HG03558 (cell line): Measurements from ENCODE around the gene NLRP7.
"Not testable (repeated sequence)": the region's sequence is repeated elsewhere in the genome, so short reads cannot be mapped to it uniquely, and the experiment has no call there.

ENCODE experiments used
- ATAC-seq: cut with Tn5 transposase; IDR thresholded peaks from one replicate; pipeline ENCODE4 v1.9.1; 2021; ENCODE audit warnings: moderate number of reproducible peaks; ENCODE audit not compliant: unreplicated experiment; ENCODE audit errors: extremely low read depth

Gene NLRP7

DNA sequence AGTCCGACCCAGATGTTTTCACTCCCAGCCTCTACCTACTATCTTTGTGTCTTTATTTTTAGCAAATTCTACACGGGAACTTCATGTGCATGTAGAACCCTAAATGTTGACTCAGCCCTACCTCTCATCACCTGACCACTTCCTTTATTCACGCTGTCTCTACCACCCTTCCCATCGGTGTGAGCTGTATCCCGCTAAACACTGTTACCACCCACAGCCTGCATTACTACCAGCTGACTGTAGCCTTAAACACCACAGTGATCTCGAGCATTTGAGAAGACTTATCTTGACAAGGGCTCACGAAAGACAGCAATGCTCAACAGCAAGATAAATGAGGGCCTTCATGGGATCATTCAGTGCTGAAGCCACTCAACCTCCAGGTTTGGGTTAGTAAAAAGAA lies 26.2 kb downstream of the NLRP7 start:
- no peak for ATAC-seq

DNA sequence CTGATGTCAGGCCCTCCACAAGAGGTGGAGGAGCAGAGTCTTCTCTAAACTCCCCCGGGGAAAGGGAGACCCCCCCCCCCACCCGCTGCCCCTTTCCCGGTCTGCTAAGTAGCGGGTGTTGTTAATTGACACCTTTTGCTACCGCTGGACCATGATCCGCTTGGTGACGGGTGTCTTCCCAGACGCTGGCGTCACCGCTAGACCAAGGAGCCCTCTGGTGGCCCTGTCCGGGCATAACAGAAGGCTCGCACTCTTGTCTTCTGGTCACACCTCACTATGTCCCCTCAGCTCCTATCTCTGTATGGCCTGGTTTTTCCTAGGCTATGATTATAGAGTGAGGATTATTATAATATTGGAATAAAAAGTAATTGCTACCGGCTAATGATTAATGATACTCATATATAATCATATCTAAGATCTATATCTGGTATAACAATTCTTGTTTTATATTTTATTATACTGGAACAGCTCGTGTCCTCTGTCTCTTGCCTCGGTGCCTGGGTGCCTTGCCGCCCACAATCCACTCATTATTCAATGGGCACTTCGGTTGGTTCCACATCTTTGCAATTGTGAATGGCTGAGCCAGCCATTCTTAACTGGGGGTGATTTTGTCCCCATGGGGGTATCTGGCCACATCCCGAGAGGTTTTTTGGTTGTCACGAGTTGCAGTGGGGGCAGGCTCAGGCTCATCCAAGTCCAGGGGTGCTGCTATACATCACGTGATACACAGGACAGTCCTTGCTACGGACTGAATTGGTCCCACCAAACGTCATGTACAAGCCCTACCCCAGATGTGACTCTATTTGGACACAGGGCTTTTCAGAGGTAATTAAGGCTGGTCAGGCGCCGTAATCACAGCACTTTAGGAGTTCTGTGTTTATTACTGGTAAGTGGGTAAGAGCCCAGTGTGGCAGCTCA lies 27.4 kb downstream of the NLRP7 start:
- ATAC-seq = not testable (repeated sequence)

DNA sequence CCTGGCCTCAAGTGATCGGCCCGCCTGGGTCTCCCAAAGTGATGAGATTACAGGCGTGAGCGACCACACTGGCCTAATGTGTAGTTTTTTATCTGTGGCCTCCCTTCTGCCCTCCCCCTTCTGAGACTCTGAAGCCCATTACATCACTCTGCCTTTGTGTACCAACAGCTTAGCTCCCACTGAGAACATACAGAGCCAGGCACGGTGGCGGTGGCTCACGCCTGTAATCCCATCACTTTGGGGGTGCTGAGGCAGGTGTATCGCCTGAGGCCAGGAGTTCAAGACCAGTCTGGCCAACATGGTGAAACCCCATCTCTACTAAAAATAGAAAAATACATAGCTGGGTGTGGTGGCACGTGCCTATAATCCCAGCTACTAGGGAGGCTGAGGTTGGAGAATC lies 28.8 kb downstream of the NLRP7 start:
- no peak for ATAC-seq

DNA sequence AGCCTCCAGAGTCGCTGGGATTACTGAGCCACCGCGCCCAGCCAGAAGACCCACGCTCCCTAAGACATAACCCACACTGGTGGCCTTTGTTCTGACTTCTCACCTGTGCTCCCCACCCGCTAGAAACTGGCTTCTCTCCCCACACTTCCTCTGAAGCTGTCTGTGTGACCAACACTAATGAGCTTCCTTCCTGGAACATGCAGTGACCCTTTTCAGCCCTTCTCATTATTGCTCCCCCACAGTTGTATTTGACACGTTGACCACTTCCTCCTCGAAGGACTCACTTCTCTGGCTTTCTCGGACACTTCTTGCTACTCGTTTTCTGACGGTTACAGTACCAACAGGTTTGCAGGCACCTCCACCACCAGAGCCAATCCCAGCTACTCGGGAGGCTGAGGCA lies 30.5 kb downstream of the NLRP7 start:
- no peak for ATAC-seq

DNA sequence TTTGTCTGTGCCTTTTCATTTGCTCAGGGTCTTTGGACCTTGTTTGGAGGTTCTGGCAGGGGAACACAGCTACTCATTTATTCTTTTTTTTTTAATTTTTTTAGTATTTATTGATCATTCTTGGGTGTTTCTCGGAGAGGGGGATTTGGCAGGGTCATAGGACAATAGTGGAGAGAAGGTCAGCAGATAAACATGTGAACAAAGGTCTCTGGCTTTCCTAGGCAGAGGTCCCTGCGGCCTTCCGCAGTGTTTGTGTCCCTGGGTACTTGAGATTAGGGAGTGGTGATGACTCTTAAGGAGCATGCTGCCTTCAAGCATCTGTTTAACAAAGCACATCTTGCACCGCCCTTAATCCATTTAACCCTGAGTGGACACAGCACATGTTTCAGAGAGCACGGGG lies 39.4 kb downstream of the NLRP7 start:
- ATAC-seq = not testable (repeated sequence)

DNA sequence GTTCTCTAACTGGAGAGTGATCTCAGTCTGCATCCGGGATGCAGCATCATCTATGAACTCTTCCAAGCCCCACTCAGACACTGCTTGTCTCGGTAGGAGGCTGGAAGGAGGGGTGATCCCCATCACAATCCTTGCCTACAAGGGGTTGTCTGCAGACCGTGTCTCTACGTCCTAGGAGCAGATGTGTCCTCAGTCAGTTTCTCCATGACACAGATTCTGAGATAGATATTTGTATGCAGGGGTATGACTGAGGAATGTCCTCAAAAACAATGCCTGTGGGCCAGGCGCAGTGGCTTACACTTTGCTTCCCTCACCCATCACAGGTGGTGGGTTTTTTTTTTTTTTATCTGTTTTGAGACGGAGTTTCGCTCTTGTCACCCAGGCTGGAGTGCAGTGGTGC lies 40.5 kb downstream of the NLRP7 start:
- no peak for ATAC-seq

DNA sequence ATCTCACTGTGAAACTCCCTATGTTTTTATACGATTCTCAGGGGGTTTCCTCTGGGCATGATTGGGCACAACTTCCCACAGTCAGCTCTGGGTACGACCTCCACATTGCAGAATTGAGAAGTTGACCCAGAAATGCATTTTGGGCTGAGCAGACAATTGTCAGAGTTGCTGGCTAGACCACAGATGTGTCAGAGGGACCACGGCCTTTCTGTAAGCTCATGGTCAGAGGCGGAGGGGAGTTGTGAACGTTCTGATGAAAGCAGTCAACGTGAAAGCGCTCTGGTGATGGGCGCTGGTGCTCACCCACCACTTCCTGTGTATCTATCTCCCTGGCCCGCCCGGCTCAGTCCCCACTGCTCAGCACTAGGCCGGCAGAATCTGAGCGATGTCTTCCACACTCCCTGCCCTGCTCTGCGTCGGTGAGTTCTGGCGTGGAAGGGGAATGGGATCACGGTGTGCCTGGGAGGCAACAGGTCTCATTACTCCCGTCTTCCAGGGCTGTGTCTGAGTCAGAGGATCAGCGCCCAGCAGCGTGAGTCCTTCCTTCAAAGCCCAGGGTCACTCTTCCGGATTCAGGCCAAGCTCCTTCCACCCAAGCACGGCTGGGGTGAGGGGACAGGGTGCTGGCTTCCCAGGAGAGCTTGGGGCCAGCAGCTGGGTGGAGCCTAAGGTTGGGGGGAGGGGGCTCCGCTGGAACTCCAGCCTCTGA lies 41.4 kb downstream of the NLRP7 start, which contains the start of gene NCR1:
NCR1 (plus strand) TSS at position 346 of the 709 bp plus-strand sequence; CDS start at position 386, 40 bp downstream.
- no peak for ATAC-seq

DNA sequence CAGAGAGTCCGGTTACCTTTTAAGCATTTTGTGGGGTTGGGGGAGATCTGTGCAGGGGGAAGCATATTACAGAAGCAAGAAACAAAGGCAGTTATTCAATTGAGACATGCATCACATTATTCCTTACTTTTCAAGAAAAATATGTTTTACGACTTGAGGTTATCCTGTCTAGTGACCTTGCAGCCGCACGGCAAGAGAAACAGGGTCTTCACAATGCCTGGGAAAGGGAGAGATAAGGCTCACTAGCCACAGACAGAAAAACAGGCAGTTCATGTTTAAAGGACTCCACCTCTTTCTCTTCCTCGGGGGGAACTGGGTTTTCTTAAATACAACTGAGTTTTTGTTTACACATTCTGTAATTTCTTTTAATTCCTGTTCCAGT lies 41.9 kb downstream of the NLRP7 start:
- ATAC-seq = no peak

DNA sequence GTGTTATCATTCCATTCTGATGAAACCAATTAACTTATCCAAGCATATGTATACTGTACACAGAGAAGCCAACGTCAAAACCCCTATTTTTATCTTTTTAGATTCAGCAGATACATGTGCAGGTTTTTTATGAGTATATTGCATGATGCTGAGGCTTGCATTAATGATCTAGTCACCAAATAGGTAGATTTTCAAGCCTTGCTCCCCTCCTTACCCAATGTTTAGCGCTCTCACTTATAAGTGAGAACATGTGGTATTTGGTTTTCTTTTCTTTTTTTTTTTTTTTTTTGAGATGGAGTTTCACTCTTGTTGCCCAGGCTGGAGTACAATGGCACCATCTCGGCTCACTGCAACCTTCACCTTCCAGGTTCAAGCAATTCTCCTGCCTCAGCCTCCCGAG lies 43.1 kb downstream of the NLRP7 start:
- not testable (repeated sequence) for ATAC-seq

DNA sequence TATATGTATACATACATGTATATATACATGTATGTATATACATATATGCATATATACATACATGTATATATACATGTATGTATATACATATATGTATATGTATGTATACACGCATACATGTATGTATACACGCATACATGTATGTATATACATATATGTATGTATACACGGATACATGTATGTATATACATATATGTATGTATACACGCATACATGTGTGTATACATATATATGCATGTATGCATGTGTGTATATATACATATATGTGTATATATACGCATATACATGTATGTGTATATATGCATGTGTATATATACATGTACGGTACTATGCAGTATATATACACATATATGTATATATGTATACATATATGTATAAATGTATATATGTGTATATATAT lies 44.0 kb downstream of the NLRP7 start:
- ATAC-seq = no peak

DNA sequence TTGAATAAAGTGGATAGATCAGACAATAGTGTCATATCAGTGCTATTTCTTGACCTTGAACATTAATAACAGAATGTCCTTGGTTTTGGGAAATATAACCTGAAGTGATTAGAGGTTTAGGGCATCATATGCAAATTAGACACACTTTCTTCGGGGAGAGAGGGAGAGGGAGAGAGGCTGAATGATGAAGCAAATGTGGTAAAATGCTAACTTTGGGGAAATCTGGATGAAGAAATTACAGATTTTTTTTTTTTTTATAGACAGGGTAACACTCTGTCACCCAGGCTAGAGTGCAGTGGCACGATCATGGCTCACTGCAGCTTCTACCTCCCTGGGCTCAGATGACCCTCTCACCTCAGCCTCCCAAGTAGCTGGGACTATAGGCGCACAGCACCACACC lies 45.3 kb downstream of the NLRP7 start:
- no peak for ATAC-seq

DNA sequence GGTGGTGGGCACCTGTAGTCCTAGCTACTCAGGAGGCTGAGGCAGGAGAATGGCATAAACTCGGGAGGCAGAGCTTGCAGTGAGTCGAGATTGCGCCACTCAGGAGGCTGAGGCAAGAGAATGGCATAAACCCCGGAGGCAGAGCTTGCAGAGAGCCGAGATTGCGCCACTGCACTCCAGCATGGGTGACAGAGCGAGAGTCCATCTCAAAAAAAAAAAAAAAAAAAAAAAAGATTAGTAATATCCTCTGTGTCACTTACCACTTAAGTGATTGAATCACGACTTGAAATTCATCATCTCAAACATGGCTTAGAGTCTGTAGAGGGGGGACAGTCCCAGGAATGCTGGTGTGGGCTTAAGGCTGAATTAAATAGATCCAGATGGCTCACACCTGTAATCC lies 46.2 kb downstream of the NLRP7 start:
- ATAC-seq = not testable (repeated sequence)

DNA sequence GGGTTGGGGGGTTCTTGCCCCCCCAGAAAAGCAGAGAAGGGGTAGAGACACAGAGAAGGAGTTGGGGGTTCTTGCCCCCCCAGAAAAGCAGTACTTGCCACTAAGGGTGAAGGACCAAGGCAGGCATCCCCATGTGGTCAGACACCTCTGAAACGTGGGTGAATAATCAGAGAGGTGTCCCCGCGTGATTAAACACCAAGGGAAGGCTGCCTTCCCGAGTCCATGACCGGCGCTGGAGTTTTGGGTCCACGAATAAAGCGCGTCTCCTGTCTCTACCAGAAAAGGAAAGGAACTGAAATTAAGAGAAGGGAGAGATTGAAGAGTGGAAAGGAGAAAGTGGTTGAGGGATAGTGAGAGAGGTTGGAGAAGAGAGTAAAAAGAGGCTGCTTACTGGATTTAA lies 47.7 kb downstream of the NLRP7 start:
- not testable (repeated sequence) for ATAC-seq

DNA sequence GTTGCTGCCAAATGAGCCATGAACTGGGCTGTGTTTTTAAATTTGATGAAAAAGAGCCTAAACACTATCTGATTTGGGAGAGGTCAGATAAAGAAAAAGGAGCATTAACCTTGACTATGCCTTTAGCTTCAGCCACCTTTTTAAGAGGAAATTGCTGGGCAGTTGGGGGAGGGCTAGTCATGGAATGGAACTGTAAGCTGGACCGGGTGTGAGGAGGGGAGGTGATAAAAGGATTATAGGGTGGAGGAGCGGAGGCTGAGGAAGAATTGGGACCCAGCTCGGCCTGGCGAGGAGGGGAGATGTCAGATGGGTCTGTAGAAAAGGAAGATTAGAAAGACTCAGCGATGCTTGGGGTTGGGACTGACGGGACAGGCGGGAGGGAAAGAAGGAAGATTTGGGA lies 48.6 kb downstream of the NLRP7 start:
- ATAC-seq = not testable (repeated sequence)

DNA sequence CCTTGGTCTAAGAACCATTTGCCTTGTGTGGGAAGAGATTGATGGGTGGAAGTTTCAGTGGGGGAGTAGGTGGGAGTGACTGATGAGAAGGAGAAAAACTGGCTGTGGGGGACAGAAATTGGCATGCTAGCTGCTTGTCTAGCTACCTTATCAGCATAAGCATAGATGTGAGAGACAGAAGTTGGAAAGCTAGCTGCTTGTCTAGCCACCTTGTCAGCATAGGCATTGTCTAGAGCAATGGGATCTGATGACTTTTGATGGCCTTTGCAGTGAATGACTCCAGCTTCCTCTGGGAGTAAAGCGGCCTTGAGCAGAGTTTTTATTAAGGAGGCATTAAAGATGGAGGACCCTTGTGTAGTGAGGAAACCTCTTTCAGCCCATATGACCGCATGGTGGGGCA lies 51.3 kb downstream of the NLRP7 start:
- ATAC-seq = no peak

DNA sequence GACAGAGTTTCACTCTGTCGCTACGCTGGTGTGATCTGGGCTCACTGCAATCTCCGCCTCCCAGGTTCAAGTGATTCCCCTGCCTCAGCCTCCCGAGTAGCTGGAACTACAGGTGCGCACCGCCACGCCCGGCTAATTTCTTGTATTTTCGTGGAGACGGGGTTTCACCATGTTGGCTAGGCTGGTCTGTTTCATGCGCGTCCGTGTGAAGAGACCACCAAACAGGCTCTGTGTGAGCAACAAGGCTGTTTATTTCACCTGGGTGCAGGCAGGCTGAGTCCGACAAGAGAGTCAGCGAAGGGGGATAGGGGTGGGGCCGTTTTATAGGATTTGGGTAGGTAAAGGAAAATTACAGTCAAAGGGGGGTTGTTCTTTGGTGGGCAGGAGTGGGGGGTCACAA lies 53.2 kb downstream of the NLRP7 start:
- not testable (repeated sequence) for ATAC-seq

DNA sequence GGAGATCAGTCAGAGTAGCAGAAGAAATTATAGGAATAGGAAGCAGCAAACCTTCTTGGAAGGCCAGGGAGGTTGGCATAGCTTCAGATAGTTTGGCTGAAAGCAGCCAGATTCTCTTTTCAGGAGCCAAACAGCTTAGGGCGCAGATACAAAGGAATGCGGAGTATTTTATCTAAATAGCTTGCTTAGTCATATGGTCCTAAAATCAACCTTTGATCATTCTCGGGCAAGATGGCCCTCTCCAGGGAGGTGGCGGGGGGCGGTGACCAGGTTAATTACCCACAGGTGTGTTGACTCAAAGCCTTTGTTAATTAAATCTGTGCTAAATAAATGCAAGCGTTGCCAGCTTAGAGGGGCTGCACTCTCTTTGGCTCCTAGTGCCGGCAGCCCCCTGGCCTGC lies 53.9 kb downstream of the NLRP7 start:
- no peak for ATAC-seq

DNA sequence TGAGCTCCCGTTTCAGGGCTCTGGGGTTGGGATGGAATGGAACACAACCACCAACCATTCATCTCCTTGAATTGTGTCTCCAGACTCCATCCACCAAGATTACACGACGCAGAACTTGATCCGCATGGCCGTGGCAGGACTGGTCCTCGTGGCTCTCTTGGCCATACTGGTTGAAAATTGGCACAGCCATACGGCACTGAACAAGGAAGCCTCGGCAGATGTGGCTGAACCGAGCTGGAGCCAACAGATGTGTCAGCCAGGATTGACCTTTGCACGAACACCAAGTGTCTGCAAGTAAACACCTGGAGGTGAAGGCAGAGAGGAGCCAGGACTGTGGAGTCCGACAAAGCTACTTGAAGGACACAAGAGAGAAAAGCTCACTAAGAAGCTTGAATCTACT lies 57.8 kb downstream of the NLRP7 start:
- no peak for ATAC-seq

DNA sequence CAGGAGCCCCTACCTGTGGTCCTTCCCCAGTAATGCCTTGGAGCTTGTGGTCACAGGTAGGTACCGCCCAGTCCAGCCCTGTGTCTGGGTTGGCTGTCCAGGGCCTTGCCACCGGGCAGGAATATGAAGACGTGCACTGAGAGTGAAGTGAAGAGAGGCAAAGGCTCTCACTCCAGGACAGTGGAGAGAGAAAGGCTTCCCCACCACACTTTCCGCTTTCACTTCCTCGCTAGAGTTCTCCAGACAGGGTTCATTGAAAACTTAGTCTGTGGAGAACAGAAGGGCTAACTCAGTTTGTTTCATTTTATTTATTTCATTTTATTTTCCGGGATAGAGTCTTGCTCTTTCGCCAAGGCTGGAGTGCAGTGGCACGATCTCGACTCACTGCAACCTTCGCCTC lies 59.1 kb downstream of the NLRP7 start:
- no peak for ATAC-seq

DNA sequence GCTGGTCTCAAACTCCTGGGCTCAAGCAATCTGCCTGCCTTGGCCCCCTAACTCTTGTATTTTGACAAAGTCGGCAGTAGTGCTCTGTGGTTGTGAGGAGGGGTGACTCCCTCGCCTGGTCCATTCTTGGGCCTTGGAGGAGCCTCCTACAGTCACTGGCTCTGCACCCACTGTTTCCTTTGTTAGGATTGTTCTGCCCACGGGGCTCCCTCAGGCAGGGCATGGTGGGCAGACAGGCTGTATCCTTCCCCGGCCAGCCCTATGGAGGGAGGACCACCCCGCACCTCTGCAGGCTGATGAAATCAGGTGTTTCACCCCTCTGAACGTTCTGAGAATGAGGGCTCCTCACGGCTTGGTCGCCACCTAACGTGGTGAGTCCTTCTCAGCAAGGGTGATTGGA lies 64.1 kb downstream of the NLRP7 start:
- no peak for ATAC-seq

DNA sequence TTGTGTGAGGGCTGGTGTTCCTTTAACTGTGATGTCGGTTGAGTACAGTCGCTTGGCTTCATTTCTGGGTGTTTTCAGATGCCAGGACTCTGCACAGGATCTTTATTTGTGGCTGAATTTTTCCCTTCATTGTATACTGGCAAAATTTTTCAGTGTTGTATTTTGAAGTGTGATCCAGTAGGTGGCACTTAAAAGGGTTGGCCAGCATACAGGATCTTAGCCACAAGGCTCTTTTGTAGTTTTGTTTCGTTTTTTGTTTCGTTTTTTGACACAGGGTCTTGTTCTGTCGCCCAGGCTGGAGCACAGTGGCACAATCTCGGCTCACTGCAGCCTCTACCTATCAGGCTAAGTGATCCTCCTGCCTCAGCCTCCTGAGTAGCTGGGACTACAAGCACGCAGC lies 64.6 kb downstream of the NLRP7 start:
- ATAC-seq = no peak

DNA sequence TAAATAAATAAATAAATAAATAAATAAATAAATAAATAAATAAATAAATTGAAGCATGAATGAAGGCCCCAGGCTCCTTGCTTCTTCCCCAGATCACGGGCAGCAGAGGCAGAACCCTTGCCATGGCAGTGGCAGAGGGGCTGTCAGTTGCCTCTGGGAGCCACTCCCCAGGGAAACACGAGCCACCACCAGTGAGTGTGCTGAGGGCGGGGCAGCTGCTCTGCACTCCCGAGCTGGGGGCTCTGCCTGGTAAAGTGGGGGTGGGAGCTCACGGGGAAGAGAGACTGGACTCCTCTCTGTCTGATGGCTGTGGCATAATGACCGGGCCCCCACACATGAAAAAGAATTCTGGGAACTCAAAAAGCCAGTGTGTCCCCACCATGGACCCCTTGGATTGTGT lies 65.4 kb downstream of the NLRP7 start:
- ATAC-seq = no peak
